HL-60 (cell line): ENCODE measurements around the gene AK1.

Experiments used
- DNase-seq, 2 experiments: peaks; one replicate each; pipeline ENCODE4 v3.0.0-alpha.2; 2010 to 2020; ENCODE audit warnings: low read depth in 1 of 2, low spot score in 1 of 2
- H3K27ac ChIP-seq: fragments of 250-450 bp; sonication (Bioruptor Pico); replicated peaks from 2 replicates; pipeline ENCODE4 v1.5.1; 2020; ENCODE audit warnings: mild to moderate bottlenecking, moderate library complexity
- H3K27me3 ChIP-seq: fragments of 250-450 bp; sonication (Bioruptor Pico); 2 replicates; pipeline ENCODE4 v1.5.1; 2021; ENCODE audit warnings: mild to moderate bottlenecking, moderate library complexity; ENCODE audit not compliant: insufficient read depth, poor library complexity, severe bottlenecking
- H3K4me3 ChIP-seq: replicated peaks from 2 replicates; pipeline ENCODE4 v1.5.1; 2011; ENCODE audit warnings: mild to moderate bottlenecking, control low read depth, low read length; ENCODE audit not compliant: insufficient read depth
- GABPA ChIP-seq: IDR thresholded peaks from 2 replicates; pipeline ENCODE4 v1.6.1; 2012; ENCODE audit warnings: low read depth
- POLR2AphosphoS5 ChIP-seq: IDR thresholded peaks from 2 replicates; pipeline ENCODE4 v1.6.1; 2012; ENCODE audit warnings: low read depth
- SPI1 ChIP-seq: IDR thresholded peaks from 2 replicates; pipeline ENCODE4 v1.6.1; 2012; ENCODE audit warnings: low read depth, mild to moderate bottlenecking, borderline replicate concordance
- TF ChIP-seq, protein P1 (sequence below): IDR thresholded peaks from 2 replicates; pipeline ENCODE4 v1.6.1; 2012; ENCODE audit warnings: low read depth; ENCODE audit not compliant: insufficient replicate concordance
- TF ChIP-seq, protein P2 (sequence below): IDR thresholded peaks from one replicate; pipeline ENCODE4 v1.5.1; 2011; ENCODE audit warnings: low read length, control low read depth, inconsistent platforms; ENCODE audit not compliant: insufficient read depth

Gene AK1

GRCh38 chr9:127924736-127925444, 47.4 kb upstream of the AK1 start:
- Histone ChIP-seq H3K4me3 (no peak overlapping the region), H3K27ac (no peak overlapping the region), H3K27me3 (peaks cover 33% of the 10 kb centered on the region)
- no peak for TF ChIP-seq POLR2AphosphoS5
- TF ChIP-seq GABPA: no peak
- TF ChIP-seq, protein P1, sequence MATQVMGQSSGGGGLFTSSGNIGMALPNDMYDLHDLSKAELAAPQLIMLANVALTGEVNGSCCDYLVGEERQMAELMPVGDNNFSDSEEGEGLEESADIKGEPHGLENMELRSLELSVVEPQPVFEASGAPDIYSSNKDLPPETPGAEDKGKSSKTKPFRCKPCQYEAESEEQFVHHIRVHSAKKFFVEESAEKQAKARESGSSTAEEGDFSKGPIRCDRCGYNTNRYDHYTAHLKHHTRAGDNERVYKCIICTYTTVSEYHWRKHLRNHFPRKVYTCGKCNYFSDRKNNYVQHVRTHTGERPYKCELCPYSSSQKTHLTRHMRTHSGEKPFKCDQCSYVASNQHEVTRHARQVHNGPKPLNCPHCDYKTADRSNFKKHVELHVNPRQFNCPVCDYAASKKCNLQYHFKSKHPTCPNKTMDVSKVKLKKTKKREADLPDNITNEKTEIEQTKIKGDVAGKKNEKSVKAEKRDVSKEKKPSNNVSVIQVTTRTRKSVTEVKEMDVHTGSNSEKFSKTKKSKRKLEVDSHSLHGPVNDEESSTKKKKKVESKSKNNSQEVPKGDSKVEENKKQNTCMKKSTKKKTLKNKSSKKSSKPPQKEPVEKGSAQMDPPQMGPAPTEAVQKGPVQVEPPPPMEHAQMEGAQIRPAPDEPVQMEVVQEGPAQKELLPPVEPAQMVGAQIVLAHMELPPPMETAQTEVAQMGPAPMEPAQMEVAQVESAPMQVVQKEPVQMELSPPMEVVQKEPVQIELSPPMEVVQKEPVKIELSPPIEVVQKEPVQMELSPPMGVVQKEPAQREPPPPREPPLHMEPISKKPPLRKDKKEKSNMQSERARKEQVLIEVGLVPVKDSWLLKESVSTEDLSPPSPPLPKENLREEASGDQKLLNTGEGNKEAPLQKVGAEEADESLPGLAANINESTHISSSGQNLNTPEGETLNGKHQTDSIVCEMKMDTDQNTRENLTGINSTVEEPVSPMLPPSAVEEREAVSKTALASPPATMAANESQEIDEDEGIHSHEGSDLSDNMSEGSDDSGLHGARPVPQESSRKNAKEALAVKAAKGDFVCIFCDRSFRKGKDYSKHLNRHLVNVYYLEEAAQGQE: no peak
- TF ChIP-seq SPI1: no peak
- TF ChIP-seq, protein P2, sequence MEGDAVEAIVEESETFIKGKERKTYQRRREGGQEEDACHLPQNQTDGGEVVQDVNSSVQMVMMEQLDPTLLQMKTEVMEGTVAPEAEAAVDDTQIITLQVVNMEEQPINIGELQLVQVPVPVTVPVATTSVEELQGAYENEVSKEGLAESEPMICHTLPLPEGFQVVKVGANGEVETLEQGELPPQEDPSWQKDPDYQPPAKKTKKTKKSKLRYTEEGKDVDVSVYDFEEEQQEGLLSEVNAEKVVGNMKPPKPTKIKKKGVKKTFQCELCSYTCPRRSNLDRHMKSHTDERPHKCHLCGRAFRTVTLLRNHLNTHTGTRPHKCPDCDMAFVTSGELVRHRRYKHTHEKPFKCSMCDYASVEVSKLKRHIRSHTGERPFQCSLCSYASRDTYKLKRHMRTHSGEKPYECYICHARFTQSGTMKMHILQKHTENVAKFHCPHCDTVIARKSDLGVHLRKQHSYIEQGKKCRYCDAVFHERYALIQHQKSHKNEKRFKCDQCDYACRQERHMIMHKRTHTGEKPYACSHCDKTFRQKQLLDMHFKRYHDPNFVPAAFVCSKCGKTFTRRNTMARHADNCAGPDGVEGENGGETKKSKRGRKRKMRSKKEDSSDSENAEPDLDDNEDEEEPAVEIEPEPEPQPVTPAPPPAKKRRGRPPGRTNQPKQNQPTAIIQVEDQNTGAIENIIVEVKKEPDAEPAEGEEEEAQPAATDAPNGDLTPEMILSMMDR: no peak
- DNase-seq: no peak

GRCh38 chr9:127923771-127924170, 46.3 kb upstream of the AK1 start:
- Histone ChIP-seq H3K27me3 (peaks cover 30% of the 10 kb centered on the region), H3K27ac (no peak overlapping the region), H3K4me3 (no peak overlapping the region)
- no peak for DNase-seq
- TF ChIP-seq, protein P1: no peak
- TF ChIP-seq GABPA (no peak), SPI1 (no peak), POLR2AphosphoS5 (no peak)
- TF ChIP-seq, protein P2: no peak

GRCh38 chr9:127923046-127923445, 45.6 kb upstream of the AK1 start:
- TF ChIP-seq, protein P1: no peak
- TF ChIP-seq, protein P2: no peak
- TF ChIP-seq SPI1 (no peak), POLR2AphosphoS5 (no peak), GABPA (no peak)
- Histone ChIP-seq H3K27ac (no peak overlapping the region), H3K27me3 (peaks cover 26% of the 10 kb centered on the region), H3K4me3 (no peak overlapping the region)
- no peak for DNase-seq
